Natural killer cell (primary cell): ENCODE data around the gene ARNT2. TPM values are rescaled to one million over a fixed set of nuclear protein-coding genes. Genes with fewer than 3 reads are reported as not detected.

Experiments
- ATAC-seq, 3 donors: fragments of 150-1000 bp in 2 of 3; fragments of 200-7000 bp in 1 of 3; cut with Tn5 transposase; 1 replicate in 1 of 3; 2 replicates in 2 of 3; pipeline ENCODE4 v1.10.0; 2021; ENCODE audit warnings: mild to moderate bottlenecking in 2 of 3, moderate library complexity in 2 of 3
- DNase-seq, 2 donors: peaks; one replicate each; pipeline versions ENCODE4 v3.0.0 to v3.0.0-alpha.2; 2013 to 2021; ENCODE audit warnings: mixed read lengths in 1 of 2
- H3K27ac ChIP-seq: one replicate; pipeline ENCODE4 v1.5.1; 2013; ENCODE audit warnings: mild to moderate bottlenecking, low read length
- H3K27me3 ChIP-seq: one replicate; pipeline ENCODE4 v1.6.1; 2013; ENCODE audit warnings: low read length; ENCODE audit not compliant: control insufficient read depth, insufficient read depth
- H3K36me3 ChIP-seq: one replicate; pipeline ENCODE4 v1.6.1; 2013; ENCODE audit warnings: low read length; ENCODE audit not compliant: control insufficient read depth, insufficient read depth
- H3K4me1 ChIP-seq: one replicate; pipeline ENCODE4 v1.6.1; 2013; ENCODE audit warnings: low read length; ENCODE audit not compliant: control insufficient read depth, insufficient read depth
- H3K4me3 ChIP-seq: one replicate; pipeline ENCODE4 v1.5.1; 2013; ENCODE audit warnings: low read length
- H3K9me3 ChIP-seq: one replicate; pipeline ENCODE4 v1.6.1; 2013; ENCODE audit warnings: low read length; ENCODE audit not compliant: control insufficient read depth, insufficient read depth
- H3K27ac Mint-ChIP-seq, 2 donors: one replicate each; pipeline ENCODE4 v1.8.0; 2022; ENCODE audit warnings: mild to moderate bottlenecking in 2 of 2, mixed read lengths in 2 of 2, moderate library complexity in 1 of 2
- H3K27me3 Mint-ChIP-seq, 2 donors: one replicate each; pipeline ENCODE4 v1.8.0; 2022; ENCODE audit warnings: low read depth in 2 of 2, mixed read lengths in 2 of 2
- H3K36me3 Mint-ChIP-seq: one replicate; pipeline ENCODE4 v1.8.0; 2022; ENCODE audit warnings: mixed read lengths
- H3K4me1 Mint-ChIP-seq, 2 donors: one replicate each; pipeline ENCODE4 v1.8.0; 2022; ENCODE audit warnings: mixed read lengths in 2 of 2
- H3K4me3 Mint-ChIP-seq: one replicate; pipeline ENCODE4 v1.8.0; 2022; ENCODE audit warnings: mild to moderate bottlenecking, moderate library complexity, mixed read lengths
- H3K9me3 Mint-ChIP-seq, 2 donors: one replicate each; pipeline ENCODE4 v1.8.0; 2022; ENCODE audit warnings: mixed read lengths in 2 of 2
- WGBS: methylation state at CpG from one replicate; pipeline ENCODE4 v1.1.7; 2013; ENCODE audit warnings: missing lambda C conversion rate; ENCODE audit not compliant: insufficient coverage; 5-methylcytosine and 5-hydroxymethylcytosine counted together
- intact Hi-C: fragments of 100-400 bp; cut with micrococcal nuclease; formaldehyde crosslinking; loops from one replicate; pipeline ENCODE4 v1.14.2; 2022
- total RNA-seq, 4 donors: library from RNA; stranded (reverse); fragments of 120-200 nt in 1 of 4; gene quantifications; one replicate each; pipeline versions ENCODE4 v1.2.3 to v1.2.4, GENCODE V29; 2013 to 2022
- TF ChIP-seq, protein P1 (sequence below): fragments of 200-600 bp; IDR thresholded peaks from one replicate; pipeline ENCODE4 v1.8.0; 2022; ENCODE audit warnings: antibody characterized with exemption

ARNT2 gene
- total RNA-seq, 3 donors from 2014 or later (not counting 1 experiment from before 2014, with no cell fraction given): not detected

- Mint-ChIP-seq H3K27me3 (peaks cover 17 to 19% of the 10 kb centered on the region in 2 donors), H3K27ac (no peak overlapping the region), H3K9me3 (no peaks in the 10 kb centered on the region), H3K4me1 (peaks cover 0 to 6% of the 10 kb centered on the region in 2 donors), H3K4me3 (no peak overlapping the region), H3K36me3 (no peaks in the 10 kb centered on the region)
- no peak for DNase-seq
- intact Hi-C loops: no loop called here
- Histone ChIP-seq H3K4me3 (no peak overlapping the region), H3K9me3 (no peaks in the 10 kb centered on the region), H3K27me3 (no peaks in the 10 kb centered on the region), H3K27ac (no peak overlapping the region), H3K36me3 (no peaks in the 10 kb centered on the region), H3K4me1 (no peaks in the 10 kb centered on the region)
- TF ChIP-seq, protein P1, sequence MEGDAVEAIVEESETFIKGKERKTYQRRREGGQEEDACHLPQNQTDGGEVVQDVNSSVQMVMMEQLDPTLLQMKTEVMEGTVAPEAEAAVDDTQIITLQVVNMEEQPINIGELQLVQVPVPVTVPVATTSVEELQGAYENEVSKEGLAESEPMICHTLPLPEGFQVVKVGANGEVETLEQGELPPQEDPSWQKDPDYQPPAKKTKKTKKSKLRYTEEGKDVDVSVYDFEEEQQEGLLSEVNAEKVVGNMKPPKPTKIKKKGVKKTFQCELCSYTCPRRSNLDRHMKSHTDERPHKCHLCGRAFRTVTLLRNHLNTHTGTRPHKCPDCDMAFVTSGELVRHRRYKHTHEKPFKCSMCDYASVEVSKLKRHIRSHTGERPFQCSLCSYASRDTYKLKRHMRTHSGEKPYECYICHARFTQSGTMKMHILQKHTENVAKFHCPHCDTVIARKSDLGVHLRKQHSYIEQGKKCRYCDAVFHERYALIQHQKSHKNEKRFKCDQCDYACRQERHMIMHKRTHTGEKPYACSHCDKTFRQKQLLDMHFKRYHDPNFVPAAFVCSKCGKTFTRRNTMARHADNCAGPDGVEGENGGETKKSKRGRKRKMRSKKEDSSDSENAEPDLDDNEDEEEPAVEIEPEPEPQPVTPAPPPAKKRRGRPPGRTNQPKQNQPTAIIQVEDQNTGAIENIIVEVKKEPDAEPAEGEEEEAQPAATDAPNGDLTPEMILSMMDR: no peak
- 82% methylated on average over 3 of the region's 3 CpGs for WGBS
- ATAC-seq: no peak
These were observed 53.7 kb downstream of the ARNT2 start for GRCh38 chr15:80457896-80458295.

DNA sequence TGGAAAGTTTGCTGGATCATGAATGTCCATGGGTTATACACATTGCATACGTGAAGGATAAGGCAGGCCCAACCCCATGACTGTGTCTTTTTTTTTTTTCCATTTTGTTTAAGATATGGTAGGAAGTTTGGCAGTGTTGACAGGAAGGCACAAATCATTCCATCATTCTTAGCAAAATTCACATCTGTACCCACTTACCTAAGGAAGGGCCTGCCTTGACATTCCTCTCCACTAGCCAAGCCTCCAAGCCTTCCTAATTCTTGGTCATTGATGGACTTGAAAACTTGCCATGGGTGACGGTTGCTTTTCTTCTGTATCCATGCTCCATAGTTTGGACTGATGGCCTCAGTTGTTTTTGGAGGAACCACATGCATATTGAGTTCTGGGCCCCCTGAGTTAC is 54.4 kb downstream of the ARNT2 start:
- Histone ChIP-seq H3K27me3 (no peaks in the 10 kb centered on the region), H3K9me3 (no peaks in the 10 kb centered on the region), H3K4me1 (no peaks in the 10 kb centered on the region), H3K4me3 (no peak overlapping the region), H3K36me3 (no peaks in the 10 kb centered on the region), H3K27ac (no peak overlapping the region)
- ATAC-seq: no peak
- TF ChIP-seq, protein P1: no peak
- H3K27ac Mint-ChIP-seq: no peak overlapping the region
- H3K9me3 Mint-ChIP-seq: no peaks in the 10 kb centered on the region
- peaks cover 0 to 6% of the 10 kb centered on the region in 2 donors for H3K4me1 Mint-ChIP-seq
- DNase-seq: no peak
- H3K27me3 Mint-ChIP-seq: peaks cover 17 to 19% of the 10 kb centered on the region in 2 donors
- 83% methylated on average over 2 of the region's 2 CpGs for WGBS
- H3K36me3 Mint-ChIP-seq: no peaks in the 10 kb centered on the region
- intact Hi-C loops: no loop called here
- H3K4me3 Mint-ChIP-seq: no peak overlapping the region

DNA sequence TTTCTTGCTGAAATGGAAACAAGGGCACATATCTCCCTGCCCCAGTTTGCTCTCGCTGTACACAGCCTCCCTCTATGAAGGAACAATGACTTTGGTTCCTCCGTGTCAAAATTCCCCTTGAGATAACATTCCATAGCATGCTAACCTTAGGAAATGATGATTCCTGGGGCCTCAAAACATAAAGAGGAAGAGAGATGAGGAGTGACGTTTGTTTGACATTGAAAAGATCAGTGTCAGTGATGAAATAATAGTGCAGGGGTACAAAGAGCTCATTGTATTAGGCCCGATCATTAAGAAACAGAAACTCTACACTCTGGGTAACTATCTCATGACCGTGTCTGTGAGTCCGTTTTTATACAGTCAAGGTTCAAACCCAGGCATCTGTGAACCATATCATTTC is 55.2 kb downstream of the ARNT2 start:
- no peak for ATAC-seq
- no peak overlapping the region for H3K27ac ChIP-seq
- H3K36me3 Mint-ChIP-seq: no peaks in the 10 kb centered on the region
- H3K9me3 Mint-ChIP-seq: no peaks in the 10 kb centered on the region
- H3K4me3 Mint-ChIP-seq: no peak overlapping the region
- no peak overlapping the region for H3K4me3 ChIP-seq
- DNase-seq: no peak
- WGBS: 70% methylated on average over 6 of the region's 6 CpGs
- H3K4me1 ChIP-seq: no peaks in the 10 kb centered on the region
- H3K4me1 Mint-ChIP-seq: peaks cover 0 to 6% of the 10 kb centered on the region in 2 donors
- H3K27me3 ChIP-seq: no peaks in the 10 kb centered on the region
- peaks cover 17 to 19% of the 10 kb centered on the region in 2 donors for H3K27me3 Mint-ChIP-seq
- no peak overlapping the region for H3K27ac Mint-ChIP-seq
- TF ChIP-seq, protein P1: no peak
- intact Hi-C loops: no loop called here
- H3K9me3 ChIP-seq: no peaks in the 10 kb centered on the region
- no peaks in the 10 kb centered on the region for H3K36me3 ChIP-seq

DNA sequence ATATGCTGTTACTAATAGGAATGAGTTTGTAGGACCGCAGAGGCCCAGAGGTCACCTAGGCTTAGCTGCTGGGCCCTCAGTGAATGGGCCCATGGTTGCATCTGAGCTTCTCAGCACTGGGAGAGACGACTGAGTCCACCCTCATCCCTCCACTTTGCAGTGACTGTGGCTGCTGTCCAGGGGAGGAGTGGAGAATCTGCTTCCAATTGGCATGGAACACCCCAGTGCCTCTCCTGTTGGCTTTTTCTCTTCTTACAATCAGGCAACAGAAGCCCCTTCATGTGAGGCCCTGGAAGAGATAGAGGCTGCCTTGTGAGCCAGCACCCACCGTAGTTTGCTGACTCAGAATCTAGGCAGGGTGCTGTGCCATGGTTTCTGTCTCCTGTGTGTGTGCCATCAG is 55.6 kb downstream of the ARNT2 start:
- ATAC-seq: no peak

More for the DNA sequence above, 55.6 kb downstream of the ARNT2 start:
- H3K36me3 Mint-ChIP-seq: no peaks in the 10 kb centered on the region
- Histone ChIP-seq H3K9me3 (no peaks in the 10 kb centered on the region), H3K27me3 (no peaks in the 10 kb centered on the region), H3K27ac (no peak overlapping the region), H3K36me3 (no peaks in the 10 kb centered on the region), H3K4me3 (no peak overlapping the region), H3K4me1 (no peaks in the 10 kb centered on the region)
- H3K4me3 Mint-ChIP-seq: no peak overlapping the region
- no peaks in the 10 kb centered on the region for H3K9me3 Mint-ChIP-seq
- intact Hi-C loops: no loop called here
- TF ChIP-seq, protein P1: no peak
- no peak for DNase-seq
- peaks cover 17 to 19% of the 10 kb centered on the region in 2 donors for H3K27me3 Mint-ChIP-seq
- 75% methylated on average over 3 of the region's 3 CpGs for WGBS
- peaks cover 0 to 6% of the 10 kb centered on the region in 2 donors for H3K4me1 Mint-ChIP-seq
- no peak overlapping the region for H3K27ac Mint-ChIP-seq
